GM12891 (cell line): ENCODE data around the gene FKBP9.

Experiments
- POLR2A ChIP-seq: IDR thresholded peaks from 2 replicates; pipeline ENCODE4 v1.6.1; 2011; ENCODE audit warnings: low read depth, low read length, control low read depth
- POLR2AphosphoS5 ChIP-seq: IDR thresholded peaks from 2 replicates; pipeline ENCODE4 v1.6.1; 2011; ENCODE audit warnings: low read depth, low read length, control low read depth

DNA sequence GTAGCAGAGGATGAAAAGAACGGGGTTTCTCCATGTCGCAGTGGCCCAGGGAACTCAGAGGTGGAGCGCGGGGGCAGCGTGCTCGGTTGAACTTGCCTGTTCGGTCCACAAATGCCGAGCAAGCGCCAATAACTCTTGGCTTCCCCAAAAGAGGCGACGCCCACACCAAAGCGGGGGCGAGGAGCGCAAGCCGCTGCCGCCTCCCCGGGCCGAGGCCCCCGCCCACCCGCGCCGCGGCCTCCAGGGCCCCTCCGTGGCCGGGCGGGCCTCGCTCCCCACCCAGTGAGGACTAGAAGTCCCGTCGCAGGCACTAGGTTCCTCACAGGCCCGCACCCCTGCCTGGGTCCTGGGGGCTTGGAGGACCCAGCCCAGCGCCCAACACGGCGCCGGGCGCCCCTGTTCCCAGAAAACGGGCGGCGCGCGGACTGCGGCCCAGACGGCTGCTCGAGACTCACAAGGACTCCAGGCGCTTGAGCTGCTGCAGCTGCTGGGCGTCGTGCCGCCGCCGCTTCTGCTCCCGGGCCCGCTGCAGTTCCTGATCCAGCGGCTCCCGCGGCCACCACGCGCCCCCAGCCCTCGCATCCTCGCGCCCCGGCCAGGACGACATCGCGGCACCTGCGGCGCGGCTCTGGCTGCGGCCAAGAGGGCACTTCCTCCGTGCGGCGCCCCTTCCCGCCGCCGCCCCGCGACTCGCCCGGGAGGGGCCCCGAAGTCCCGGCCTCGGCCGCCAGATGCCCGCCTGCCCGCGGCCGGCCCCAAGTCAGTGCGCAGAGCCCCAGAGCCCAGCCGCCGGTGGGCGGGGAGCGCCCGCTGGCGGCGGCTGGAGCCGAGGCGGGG is 14.6 kb upstream of the FKBP9 start:
- TF ChIP-seq POLR2AphosphoS5 (no peak), POLR2A (no peak)
